Stomach (tissue), 4 donors: Measurements from ENCODE around the gene TNS3.

Experiments
- CTCF ChIP-seq, 7 experiments: fragments of 450-650 bp in 4 of 7; fragments of 200-600 bp in 3 of 7; sonication (generic) in 3 of 7; IDR thresholded peaks; one replicate each; pipeline ENCODE4 v1.5.1; 2016 to 2019; ENCODE audit warnings: antibody characterized with exemption in 7 of 7, control low read depth in 2 of 7, mild to moderate bottlenecking in 1 of 7
- EP300 ChIP-seq: sonication (generic); formaldehyde crosslinking; IDR thresholded peaks from one replicate; pipeline ENCODE4 v1.6.1; 2017; ENCODE audit warnings: antibody characterized with exemption
- POLR2A ChIP-seq, 4 donors: fragments of 450-650 bp; IDR thresholded peaks; one replicate each; pipeline ENCODE4 v1.6.1; 2016; ENCODE audit warnings: antibody characterized with exemption in 4 of 4, control low read depth in 2 of 4, mild to moderate bottlenecking in 1 of 4, moderate library complexity in 1 of 4

- TF ChIP-seq POLR2A (IDR thresholded peaks at IDR 0.05) (no peak), CTCF (IDR thresholded peaks at IDR 0.05) (no peak), EP300 (no peak)
Measured at GRCh38 chr7:47330026-47330425, 251.9 kb downstream of the TNS3 start.
